ENCODE results near the gene TEAD4.

TEAD4 gene

DNA sequence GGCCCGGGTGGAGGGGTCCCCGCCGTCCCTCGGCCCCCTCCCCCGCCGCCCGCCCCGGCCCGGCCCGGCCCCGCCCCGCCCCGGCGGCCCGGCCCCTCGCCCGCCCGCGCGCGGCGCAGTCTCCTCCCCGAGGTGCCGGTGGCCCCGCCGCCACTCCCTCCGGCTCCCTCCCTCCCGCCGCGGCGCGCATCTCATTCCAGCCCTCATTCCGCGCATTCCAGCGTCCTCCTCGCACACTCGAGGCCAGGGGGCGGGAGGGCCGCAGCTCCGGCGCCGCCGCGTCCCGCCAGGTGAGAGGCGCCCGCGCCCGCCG is at the start of gene TEAD4:
TEAD4 (plus strand) TSS at position 206 of the 313 bp plus-strand sequence.
- DNase-seq, result no peak

DNA sequence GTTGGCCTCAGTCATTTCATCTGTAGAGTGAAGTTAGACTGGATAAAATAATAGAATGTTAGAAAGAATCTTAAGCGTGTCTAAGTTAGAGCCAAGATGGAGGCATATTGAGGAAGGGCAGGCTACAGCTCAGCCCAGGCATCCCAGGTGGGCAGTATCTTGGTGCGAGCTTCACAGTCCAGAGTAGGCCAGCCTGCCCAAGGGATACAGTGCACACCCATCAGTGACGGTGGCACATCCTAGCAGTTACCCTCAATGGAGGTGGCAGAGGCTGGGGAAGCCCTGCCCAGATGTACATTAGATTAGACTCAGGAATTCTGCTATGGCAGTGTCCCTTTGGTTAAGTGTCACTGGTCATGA is 47.0 kb upstream of the TEAD4 start:
- DNase-seq, result no peak

DNA sequence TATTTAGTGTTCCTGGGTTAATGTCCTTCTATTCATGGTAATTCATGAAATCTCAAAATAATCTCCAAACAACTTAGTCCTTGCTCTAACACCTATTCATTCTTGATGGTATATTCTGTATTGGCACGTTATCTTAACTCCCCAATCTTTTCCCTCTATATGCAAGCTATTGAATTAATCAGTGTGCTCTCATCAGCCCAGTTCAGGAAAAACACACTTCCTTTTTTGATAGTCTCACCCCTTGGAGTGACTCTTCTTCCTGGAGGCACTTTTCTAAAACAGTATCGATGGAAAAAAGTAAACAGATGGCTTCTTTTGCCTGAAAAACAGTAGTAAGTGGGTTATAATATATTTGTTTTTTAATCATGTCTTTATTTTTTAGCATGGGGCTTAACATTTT is 39.9 kb upstream of the TEAD4 start:
- DNase-seq, result no peak

DNA sequence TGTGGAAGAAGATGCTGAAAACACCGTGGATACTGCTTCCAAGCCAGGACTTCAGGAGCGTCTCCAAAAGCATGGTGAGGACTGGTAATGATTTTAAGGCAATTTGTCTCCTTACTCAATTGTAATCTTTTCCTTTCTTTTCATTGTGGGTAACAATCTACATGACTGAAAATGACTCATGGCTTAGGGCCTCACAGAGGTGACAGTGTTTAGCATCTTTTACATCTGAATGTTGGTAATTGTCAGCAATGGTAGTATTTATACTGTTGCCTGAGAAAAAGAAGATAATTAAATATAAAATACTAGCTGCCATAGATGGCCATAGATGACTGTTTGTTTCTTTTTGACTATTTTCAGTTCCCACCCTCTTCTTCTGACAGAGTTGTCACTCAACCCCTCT is 36.9 kb upstream of the TEAD4 start:
- DNase-seq, result no peak

DNA sequence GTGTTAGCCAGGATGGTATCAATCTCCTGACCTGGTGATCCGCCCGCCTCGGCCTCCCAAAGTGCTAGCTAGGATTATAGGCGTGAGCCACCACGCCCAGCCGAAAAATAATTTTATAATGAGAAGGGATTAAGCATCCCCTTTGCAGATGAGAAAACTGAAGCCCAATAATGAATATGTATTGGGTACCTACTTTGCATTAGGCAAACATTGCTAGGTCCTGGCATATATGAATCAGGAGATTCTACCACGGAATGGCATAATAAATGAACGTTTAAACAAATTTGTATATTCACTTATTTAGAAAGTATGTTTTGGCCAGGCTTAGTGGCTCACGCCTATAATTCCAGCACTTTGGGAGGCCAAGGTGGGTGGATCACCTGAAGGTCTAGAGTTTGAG is 36.1 kb upstream of the TEAD4 start:
- no peak for DNase-seq

DNA sequence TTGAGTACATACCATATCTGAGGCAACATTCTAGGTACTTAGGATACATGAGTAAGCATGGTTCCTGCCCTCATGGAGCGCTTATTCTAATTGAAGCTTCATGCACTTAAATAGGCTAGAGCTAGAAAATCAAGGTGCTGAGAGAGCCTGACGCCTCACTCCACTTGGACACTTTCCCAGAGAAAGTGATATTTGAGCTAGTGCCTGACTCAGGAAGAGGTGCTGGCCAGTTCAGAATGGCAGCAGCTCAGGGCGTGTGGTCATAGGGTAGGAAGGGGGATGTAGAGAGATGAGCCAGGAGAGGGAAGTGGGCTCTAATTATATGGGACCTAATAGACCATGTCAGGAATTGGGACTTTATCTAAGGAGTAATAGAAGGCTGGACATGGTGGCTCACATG is 35.2 kb upstream of the TEAD4 start:
- DNase-seq, result no peak

DNA sequence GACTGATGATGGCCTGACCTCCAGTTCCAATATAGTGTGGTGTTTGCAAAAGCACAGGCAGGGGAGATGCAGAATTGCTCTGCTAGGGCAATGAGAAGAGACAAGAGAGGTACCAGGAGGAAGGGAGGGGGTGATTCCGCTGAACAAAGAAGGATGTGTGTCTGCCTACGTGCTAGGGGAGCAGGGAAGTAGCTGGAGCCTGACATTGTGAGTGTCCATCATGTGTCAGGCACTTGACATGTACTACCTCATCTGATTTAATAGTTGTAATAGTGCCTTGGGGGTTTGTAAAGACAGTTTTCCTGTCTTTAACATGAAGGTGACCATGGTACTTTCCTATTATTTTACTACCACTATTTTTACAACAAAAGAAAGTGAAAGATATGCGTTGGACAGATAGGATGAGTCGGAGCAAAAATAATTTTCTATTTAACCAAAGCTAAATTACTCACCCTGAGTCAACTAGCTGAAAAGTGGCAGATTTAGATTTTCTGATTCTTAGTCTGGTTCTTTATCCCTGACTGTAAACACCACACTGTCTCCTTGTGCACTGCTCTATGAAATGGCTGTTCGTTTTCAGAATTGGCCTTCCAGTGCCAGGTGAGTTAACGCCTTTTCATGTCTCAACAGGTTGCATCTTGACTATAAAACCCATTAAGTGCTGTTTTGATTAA is 33.7 kb upstream of the TEAD4 start:
- DNase-seq, result no peak

DNA sequence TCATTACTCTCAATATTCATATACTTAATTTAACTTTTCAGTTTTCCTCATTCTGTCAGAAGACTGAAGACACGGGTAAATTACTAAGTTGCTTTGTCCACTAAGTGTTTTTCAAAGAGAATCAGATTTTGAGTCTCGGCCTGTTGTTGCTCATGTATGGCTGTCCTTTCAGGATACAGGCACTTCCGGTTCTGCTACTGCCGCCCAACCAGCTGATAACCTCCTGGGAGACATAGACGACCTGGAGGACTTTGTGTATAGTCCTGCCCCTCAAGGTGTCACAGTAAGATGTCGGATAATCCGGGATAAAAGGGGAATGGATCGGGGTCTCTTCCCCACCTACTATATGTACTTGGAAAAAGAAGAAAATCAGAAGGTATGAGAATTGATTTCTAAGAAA is 28.3 kb upstream of the TEAD4 start:
- DNase-seq, result no peak

DNA sequence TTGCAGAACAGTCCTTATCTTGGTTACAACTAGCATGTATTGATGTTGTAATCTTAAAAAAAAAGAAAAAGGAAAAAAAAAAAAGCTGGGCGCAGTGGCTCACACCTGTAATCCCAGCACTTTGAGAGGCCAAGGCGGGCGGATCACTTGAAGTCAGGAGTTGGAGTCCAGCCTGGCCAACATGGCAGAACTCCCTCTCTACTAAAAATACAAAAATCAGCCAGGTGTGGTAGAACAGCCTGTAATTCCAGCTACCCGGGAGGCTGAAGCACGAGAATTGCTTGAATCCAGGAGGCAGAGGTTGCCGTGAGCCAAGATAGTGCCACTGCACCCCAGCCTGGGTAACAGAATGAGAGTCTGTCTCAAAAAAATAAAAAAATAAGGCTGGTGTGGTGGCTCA is 25.6 kb upstream of the TEAD4 start:
- no peak for DNase-seq

DNA sequence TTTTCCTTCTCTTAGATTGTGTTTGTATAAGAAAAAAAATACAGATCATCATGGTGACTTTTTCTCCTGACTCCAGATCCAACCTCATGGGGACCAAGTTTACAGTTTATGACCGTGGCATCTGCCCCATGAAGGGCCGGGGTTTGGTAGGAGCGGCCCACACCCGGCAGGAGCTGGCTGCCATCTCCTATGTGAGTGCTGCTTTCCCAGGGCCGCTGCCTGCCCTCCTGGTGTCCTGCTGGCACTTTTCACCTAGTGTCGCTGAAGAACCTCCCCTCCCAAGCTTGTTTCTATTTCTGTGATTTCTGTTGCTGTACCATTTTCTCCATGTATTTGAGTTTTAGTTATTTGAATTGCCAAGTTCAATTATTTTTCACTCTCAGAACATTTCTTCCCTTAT is 24.8 kb upstream of the TEAD4 start:
- no peak for DNase-seq

DNA sequence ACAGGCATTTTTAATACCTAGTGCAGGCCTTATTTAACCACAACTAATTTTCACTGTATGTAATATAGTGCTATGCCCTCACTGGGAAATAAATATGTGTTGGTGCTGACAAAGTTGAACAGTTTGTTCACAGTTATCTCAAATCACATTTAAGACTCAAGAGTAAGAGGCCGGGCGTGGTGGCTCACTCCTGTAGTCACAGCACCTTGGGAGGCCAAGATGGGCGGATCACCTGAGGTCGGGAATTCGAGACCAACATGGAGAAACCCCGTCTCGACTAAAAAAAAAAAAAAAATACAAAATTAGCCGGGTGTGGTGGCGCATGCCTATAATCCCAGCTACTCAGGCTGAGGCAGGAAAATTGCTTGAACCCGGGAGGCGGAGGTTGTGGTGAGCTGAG is 22.9 kb upstream of the TEAD4 start:
- no peak for DNase-seq

DNA sequence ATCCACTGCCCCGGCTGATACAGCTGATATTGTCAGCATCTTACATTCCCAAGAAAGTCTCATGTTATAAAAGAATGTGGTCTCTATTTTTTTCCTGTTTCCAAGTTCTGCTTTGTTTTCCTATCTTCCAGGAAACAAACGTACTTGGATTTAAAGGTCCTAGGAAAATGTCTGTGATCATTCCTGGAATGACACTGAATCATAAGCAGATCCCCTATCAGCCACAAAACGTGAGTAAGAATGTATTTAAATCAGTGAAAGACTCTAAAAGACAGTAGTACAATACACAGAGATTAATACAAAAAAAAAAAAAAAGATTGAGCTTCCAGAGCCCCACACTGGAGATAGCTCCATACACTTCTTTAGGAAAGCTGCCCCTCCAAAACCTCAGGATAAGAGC is 21.7 kb upstream of the TEAD4 start:
- DNase-seq, result no peak

DNA sequence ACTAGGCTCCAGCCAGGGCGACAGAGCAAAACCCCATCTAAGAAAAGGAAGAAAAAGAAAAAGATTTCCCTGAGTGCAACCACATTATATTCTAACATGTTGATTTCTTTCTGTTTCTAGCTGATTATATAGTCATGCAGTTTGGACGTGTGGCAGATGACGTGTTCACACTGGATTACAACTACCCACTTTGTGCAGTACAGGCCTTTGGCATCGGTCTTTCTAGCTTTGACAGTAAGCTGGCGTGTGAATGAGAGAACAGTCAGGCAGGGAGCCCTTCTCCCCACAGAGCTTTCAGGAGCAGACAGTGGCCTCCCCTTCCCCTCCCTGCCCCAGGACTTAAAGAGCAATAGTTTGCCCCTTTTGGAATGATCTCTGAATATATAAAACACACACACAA is 20.0 kb upstream of the TEAD4 start:
- no peak for DNase-seq

DNA sequence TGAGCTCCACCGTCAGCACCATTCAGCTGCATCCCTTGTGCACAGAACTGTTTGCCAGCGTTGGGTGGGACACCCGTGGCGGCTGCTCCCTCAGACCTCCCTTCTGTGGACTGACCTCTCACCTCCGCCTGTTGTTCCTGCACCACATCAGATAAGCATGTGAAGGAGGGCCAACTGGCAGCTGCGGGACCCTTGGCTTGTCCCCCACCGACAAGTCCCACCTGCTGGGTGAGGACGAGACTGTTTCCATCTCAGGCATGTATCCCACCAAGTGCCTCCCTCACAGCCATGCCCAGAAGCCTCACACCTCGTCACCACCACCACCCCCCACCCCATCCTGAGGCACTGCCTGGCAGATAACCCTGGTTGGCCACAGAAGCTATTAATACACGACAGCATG is 18.6 kb upstream of the TEAD4 start:
- DNase-seq, result no peak

DNA sequence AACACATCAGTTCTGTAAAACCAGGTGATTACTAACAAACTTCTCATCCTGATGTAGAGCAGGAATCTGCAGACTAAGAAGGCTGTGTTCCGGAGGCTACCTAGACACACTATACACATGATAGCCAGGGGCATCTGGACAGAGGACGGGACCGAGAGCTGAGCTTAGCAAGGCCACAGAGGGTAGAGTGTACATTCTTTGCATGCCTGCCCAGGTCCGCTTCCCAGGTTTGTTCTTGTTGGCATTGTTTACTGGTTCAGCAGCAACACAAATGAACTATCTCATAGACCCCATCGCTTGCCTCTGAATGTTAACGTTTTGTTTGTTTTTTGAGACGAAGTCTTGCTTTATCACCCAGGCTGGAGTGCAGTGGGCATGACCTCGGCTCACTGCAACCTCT is 17.7 kb upstream of the TEAD4 start:
- no peak for DNase-seq

DNA sequence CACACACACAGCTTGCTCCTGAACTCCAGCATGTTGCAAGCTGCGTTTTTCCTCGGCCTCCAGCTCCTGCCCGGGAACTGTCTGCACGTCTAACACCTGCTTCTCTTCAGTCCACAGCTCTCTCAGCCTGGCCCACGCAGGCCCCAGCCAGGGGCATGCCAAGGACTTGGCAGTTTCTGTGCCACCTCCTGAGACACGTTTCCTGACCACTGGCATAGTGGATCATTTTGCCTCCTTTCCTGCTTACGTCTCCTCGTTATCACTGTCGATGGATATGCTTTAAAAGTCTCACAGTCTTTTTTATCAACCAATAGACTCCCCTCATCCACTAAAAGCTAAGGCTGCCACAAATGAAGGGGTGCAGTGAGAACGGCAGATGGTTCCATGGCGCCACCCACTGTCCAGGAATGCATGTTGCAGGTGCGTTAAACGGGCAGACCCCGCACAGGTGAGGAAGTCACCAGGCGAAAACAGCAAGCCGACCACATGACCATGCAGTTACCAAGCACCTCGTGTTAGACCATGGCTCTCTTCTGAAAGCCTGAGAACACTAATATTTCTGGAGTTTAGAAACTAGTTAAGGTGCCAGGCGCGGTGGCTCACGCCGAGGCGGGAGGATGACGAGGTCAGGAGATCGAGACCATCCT is 14.7 kb upstream of the TEAD4 start:
- DNase-seq, result no peak

DNA sequence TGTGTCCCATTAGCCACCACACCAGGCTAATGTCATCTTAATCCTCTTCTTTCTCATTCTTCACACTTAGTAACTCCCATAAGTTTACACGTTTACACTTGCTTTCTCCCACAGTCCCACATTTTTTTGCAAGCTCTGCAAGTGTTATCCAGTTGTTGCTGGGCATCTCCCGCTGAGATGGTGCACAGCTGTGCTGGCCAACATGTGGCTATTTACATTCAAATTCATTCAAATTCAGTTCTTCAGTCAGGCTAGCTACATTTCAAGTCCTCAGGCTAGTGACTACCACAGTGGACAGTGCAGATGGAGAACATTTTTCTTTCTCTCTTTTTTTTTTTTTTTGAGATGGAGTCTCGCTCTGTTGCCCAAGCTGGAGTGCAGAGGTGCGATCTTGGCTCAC is 9.8 kb upstream of the TEAD4 start:
- DNase-seq, result no peak

DNA sequence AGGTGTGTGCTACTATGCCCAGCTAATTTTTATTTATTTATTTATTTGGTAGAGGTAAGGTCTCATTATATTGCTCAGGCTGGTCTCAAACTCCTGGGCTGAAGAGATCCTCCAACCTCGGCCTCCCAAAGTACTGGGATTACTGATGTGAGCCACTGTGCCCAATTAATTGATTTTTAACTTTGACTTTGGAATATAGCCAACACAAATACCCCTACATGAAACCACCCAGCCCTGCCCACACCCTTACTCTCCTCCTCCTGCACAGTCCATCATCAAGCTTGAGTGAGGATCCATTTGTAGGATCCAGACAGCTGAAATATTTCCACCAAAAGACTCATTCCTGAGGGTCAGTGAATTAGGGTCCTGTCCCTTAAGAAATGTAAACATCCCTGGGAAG is 3.3 kb upstream of the TEAD4 start:
- DNase-seq, result no peak

DNA sequence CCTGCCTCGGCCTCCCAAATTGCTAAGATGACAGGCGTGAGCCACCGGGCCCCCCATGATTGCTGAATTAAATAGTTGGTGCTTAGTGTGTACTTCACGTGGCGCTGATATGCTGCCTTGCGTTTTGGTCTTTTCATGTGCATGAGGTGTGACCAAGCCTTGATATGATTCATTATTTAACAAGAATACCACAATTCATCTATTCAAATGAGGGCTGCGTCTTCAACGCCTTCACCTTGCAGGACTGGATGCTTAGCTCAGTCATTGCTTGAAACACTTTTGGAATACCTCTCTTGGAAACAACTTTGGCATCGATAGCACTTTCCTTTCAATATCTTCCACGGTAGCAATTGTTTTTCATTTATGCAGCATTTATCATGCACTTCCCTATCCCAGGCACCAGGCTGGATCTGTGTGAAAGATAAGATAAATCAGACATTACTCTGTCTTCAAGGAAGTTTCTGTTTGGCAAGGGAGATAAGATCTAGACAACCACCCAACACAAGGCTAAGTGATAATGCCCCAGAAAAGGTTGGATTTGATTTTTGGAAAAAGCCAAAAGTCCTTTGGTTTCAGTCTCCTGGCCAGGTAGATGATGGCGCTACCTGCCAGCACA is 1.3 kb upstream of the TEAD4 start:
- no peak for DNase-seq

DNA sequence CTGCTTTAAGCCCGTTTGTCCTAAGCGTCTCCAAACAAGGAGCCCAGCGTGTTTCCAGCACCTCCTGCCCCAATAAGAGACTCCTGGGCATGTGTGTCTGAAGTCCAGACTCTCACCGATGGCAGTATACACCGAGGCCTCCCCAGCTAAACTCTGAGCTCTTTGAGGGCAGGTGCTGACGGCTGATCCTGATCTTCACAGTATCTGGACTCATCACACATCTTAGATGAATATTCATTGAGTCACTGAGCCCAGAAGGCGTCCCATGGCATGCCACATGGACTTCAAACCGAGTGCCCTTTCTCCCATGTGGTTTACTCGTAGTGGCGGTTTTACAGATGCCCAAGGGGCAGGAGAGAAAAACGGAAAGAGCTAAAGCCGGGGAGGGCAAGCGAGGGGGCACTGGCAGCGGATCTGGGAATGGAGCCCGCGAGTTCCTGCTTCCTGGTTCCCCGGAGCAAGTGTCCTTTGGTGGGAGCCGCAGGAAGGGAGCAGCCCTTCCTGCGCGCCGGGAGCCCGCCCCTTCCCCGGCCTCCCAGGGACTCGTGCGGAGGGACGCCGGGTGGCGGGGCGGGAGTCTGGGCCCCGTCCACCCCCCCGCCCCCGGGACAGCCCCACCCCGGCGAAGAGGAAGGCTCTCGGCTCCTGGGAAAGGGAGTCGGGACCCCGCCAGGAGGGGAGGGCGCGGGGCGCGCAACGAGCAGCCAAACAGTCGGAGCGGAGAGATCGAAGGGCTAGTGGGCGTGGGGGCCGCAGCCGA is 585 bp upstream of the TEAD4 start:
- no peak for DNase-seq

DNA sequence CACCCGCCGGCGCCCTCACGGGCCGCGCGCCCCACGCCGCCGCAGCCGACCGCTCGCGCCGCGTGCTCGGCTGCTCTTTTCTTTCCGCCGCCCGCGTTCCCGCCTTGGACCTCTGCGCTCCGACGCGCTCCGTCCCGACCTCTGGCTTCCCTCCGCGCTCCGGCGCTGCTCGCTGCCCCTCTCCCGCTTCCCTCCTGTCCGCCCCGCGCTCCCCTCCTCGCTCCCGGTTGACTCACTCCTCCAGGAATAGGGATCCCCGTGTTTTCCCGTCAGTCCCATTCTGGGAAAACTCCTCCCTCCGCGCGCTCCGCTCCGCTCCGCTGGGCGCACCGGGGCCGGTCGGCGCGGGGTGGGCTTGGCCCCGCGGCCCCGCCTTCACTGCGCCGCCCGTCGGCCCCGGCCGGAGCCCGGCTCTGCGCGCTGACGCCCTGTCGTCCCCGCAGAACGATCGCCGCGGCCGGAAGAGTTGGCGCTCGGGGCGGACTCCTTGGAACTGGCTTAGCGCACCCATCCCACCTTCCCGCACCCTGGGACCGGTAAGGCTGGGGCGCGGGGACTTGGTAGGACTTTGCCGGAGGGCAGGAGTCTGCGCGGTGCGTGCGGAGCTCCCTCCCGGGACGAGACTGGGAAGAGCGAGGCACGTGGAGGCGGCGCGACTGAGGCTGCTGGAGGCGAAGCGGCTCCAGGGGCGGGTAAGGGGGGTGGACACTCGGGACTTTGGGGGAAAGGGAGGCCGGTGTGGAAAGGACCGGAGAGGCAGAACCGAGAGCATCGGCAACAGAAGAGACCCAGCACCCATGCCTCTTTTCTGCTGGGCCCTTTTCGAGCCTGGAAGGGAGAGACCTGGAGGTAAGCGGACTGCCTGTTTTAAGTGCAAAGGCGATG is 550 bp downstream of the TEAD4 start:
- DNase-seq, result no peak

DNA sequence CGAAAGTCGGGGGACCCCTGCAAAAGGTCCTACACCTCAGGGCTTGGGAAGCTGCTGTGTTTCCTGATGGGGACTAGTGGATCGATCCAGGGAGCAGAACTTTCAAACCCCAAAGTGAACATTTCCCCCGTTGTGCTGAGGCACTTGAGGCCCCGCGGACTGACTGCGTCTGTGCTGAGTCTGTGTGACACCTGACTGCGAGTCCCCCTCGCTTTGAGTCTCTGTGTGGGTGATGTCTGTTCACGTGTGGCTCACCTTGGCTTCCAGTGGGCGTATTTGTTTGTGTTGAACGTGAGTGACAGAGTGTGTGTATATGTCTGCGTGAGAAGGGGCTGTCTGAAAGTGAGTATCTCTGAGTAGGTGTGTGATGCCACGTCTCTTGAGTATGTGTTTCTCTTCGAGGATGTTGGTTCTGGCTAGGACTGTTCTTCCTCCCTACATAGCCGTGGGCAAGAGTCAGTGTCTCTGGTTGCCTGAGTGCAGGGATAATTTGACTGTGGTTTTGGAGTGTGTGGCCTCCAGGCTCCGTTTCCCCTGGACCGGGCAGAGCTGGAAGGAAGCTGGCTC is 1.3 kb downstream of the TEAD4 start:
- no peak for DNase-seq

All from NCI-H187 (cell line).